Stomach (tissue), 4 donors: ENCODE measurements around the gene SCN5A.

Source experiments
- EP300 ChIP-seq: sonication (generic); formaldehyde crosslinking; IDR thresholded peaks from one replicate; pipeline ENCODE4 v1.6.1; 2017; ENCODE audit warnings: antibody characterized with exemption
- TF ChIP-seq, protein P1 (sequence below), 7 experiments: fragments of 450-650 bp in 4 of 7; fragments of 200-600 bp in 3 of 7; sonication (generic) in 3 of 7; IDR thresholded peaks; one replicate each; pipeline ENCODE4 v1.5.1; 2016 to 2019; ENCODE audit warnings: antibody characterized with exemption in 7 of 7, control low read depth in 2 of 7, mild to moderate bottlenecking in 1 of 7

DNA sequence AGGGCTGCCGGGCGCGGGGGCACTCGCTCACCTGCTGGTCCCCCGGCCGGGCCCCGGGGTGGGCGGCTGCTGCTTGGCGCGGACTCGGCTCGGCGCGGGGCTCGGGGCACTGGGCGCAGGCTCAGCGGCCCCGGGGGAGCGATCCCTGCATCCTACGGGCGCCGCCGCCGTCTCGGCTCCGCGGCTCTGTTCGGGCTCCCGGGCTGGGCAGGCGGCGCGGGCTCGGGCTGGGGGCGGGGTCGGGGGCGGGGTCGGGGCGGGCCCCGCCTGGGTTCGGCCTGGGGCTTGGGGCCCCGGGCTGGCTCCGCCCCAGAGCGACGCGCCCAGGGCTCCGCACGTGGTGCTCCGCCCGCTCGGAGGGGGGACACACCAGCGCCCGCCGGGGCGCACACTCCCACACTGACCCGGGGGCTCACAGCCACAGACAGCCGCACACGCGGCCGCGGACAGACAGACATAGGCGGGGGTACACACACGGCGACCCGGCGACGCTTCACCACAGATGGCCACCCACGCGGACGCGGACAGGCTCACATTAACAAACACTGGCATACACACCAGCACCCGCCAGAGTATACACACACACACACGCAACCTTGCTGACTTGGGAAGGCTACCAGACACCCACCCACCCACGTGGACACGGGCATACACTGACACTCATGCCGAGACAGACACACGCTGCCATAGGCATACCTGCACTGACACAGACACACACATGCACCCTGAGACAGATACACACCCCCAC is at the start of gene SCN5A:
- TF ChIP-seq, protein P1, sequence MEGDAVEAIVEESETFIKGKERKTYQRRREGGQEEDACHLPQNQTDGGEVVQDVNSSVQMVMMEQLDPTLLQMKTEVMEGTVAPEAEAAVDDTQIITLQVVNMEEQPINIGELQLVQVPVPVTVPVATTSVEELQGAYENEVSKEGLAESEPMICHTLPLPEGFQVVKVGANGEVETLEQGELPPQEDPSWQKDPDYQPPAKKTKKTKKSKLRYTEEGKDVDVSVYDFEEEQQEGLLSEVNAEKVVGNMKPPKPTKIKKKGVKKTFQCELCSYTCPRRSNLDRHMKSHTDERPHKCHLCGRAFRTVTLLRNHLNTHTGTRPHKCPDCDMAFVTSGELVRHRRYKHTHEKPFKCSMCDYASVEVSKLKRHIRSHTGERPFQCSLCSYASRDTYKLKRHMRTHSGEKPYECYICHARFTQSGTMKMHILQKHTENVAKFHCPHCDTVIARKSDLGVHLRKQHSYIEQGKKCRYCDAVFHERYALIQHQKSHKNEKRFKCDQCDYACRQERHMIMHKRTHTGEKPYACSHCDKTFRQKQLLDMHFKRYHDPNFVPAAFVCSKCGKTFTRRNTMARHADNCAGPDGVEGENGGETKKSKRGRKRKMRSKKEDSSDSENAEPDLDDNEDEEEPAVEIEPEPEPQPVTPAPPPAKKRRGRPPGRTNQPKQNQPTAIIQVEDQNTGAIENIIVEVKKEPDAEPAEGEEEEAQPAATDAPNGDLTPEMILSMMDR (IDR thresholded peaks at IDR 0.05), result no peak
- no peak for TF ChIP-seq EP300
